ENCODE measurements around the gene ZNF391.

- no peak for TF ChIP-seq EZH2 (IDR thresholded peaks at IDR 0.05; ENCODE audit: insufficient read depth, low read length)
- no peak for TF ChIP-seq CTCF (IDR thresholded peaks at IDR 0.05; ENCODE audit: insufficient read depth, low read depth, low read length)
These were observed 39.9 kb downstream of the ZNF391 start for GRCh38 chr6:27428502-27428901.

Measured in astrocyte (in vitro differentiated cells and primary cell).